Measurements from ENCODE around the gene SFT2D1.

DNA sequence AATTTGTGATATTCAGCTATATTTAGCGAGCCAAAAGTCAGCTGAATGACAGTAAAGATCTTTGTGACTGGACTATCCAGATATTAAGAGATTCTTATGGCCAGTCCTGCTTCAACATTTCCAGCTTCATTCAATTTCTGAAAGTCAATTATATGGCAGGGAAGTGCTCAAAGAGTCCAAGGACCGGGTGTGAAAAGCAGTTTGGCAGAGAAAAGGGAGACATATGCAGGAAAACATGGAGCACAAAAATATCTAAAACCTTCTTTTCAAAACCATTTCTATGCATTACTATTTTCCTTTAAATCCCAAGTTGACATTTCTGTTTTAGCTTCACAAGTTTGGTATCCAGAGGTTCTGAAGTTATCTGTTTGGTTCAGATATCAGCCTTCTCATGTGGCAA lies 35.4 kb upstream of the SFT2D1 start:
- no peak for TF ChIP-seq EP300 (IDR thresholded peaks at IDR 0.05)
- TF ChIP-seq, protein P1, sequence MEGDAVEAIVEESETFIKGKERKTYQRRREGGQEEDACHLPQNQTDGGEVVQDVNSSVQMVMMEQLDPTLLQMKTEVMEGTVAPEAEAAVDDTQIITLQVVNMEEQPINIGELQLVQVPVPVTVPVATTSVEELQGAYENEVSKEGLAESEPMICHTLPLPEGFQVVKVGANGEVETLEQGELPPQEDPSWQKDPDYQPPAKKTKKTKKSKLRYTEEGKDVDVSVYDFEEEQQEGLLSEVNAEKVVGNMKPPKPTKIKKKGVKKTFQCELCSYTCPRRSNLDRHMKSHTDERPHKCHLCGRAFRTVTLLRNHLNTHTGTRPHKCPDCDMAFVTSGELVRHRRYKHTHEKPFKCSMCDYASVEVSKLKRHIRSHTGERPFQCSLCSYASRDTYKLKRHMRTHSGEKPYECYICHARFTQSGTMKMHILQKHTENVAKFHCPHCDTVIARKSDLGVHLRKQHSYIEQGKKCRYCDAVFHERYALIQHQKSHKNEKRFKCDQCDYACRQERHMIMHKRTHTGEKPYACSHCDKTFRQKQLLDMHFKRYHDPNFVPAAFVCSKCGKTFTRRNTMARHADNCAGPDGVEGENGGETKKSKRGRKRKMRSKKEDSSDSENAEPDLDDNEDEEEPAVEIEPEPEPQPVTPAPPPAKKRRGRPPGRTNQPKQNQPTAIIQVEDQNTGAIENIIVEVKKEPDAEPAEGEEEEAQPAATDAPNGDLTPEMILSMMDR (IDR thresholded peaks at IDR 0.05), result no peak
